Measurements from ENCODE around the gene RTN4RL2.

DNA sequence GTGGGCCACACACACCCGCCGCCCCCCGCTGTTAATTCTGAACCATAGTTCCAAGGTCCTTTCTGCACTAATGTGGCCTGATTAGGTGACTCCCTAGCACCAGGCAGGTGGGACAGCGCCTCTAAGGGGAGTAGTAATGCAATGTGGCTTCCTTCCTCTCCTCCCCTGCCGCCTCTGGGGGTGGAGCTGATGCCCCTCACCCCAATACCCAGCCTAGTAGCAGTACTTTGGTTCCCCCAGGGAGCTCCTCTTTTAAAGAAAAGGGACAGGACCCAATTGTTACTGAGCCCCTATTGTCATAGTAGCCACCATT lies 14.4 kb downstream of the RTN4RL2 start:
- TF ChIP-seq POLR2A (IDR thresholded peaks at IDR 0.05) (no peak), POLR2AphosphoS5 (IDR thresholded peaks at IDR 0.05; ENCODE audit: insufficient read depth in 1 of 2, low read depth in 1 of 2) (no peak)
- TF ChIP-seq, protein P1, sequence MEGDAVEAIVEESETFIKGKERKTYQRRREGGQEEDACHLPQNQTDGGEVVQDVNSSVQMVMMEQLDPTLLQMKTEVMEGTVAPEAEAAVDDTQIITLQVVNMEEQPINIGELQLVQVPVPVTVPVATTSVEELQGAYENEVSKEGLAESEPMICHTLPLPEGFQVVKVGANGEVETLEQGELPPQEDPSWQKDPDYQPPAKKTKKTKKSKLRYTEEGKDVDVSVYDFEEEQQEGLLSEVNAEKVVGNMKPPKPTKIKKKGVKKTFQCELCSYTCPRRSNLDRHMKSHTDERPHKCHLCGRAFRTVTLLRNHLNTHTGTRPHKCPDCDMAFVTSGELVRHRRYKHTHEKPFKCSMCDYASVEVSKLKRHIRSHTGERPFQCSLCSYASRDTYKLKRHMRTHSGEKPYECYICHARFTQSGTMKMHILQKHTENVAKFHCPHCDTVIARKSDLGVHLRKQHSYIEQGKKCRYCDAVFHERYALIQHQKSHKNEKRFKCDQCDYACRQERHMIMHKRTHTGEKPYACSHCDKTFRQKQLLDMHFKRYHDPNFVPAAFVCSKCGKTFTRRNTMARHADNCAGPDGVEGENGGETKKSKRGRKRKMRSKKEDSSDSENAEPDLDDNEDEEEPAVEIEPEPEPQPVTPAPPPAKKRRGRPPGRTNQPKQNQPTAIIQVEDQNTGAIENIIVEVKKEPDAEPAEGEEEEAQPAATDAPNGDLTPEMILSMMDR (IDR thresholded peaks at IDR 0.05) = no peak
